GM12801 (cell line): Measurements from ENCODE around the gene ODAD3.

Experiments
- TF ChIP-seq, protein P1 (sequence below): IDR thresholded peaks from one replicate; pipeline ENCODE4 v1.5.1; 2011; ENCODE audit warnings: control low read depth; ENCODE audit not compliant: insufficient read length; ENCODE audit errors: extremely low read depth

Gene ODAD3

DNA sequence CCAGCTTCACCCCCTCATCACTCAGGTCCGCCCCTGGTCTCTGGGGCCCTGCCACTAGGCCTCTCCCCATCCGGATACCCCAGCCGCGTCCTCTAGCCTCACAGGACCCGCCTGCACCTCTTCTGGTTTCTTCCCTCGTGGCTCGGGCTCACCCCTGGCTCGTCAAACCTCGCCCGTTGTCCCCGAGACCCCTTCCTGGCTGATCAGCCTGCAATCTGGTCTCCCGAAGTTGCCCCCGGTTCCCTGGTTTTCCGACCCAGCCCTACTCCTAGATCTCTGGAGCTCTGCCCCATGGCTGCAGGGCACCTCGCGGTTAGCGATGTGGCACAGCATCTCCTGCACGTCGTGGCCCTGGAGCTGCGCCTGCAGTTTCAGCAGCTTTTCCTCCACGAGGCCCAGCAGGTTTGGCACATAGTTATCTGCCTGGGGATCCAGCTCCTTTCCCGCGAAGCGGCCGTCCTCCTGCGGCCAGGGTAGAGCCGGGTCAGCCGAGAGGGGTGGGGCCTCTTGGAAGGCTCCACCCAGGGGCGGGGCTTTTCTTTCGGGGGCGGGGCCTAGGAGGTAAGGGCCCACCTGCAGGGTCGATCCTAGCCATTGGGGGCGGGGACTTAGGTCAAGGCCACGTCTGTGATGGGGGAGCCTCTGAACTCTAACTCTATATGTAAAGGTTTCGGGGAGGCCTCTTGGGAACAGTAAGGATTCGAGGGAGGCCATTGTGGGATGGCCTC, 13.4 kb downstream of the ODAD3 start:
- TF ChIP-seq, protein P1, sequence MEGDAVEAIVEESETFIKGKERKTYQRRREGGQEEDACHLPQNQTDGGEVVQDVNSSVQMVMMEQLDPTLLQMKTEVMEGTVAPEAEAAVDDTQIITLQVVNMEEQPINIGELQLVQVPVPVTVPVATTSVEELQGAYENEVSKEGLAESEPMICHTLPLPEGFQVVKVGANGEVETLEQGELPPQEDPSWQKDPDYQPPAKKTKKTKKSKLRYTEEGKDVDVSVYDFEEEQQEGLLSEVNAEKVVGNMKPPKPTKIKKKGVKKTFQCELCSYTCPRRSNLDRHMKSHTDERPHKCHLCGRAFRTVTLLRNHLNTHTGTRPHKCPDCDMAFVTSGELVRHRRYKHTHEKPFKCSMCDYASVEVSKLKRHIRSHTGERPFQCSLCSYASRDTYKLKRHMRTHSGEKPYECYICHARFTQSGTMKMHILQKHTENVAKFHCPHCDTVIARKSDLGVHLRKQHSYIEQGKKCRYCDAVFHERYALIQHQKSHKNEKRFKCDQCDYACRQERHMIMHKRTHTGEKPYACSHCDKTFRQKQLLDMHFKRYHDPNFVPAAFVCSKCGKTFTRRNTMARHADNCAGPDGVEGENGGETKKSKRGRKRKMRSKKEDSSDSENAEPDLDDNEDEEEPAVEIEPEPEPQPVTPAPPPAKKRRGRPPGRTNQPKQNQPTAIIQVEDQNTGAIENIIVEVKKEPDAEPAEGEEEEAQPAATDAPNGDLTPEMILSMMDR = no peak

DNA sequence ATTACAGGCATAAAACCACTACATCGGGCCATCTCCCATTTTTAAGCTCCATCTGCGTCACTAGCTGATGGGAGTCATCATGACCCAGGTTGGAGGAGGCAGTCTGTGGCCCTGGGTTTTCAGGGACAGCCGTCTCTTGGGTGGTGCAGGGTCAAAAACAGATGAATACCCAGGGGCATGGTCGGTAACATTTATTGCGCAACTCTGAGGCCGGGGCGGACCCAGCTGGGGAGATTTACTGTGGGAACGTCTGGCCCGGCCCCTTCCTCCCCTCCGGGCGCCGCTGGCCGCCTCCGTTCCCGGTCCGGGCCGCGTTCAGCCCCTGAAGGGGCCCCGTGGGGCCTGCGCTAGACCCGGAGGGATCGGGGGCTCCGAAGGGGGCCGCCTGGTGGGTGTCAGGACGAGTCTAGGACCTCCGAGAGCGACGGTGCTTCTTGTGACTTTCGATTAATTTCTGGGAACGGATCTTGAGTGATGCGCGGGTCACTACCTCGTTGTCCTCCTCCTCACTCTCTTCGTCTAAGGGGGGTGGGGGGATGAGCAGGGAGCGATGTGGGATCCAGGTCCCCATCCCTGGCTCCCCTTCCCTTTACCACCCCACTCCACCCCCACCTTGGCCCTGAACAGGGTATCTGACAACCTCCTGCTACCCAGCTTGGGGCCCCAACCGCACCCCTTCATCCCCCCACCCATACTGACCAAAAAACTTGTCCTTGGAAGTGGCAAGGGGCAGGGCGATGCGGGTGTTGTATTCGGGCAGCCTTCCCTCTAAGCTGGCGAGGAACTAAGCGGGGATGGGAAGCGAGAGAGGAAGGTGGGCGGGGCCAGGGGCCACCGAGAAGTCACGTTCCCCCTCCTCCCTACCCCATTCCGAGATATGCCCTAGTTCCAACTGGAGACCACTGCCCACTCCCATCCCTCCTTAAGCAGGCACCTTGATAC, 14.2 kb downstream of the ODAD3 start:
- TF ChIP-seq, protein P1 = no peak

DNA sequence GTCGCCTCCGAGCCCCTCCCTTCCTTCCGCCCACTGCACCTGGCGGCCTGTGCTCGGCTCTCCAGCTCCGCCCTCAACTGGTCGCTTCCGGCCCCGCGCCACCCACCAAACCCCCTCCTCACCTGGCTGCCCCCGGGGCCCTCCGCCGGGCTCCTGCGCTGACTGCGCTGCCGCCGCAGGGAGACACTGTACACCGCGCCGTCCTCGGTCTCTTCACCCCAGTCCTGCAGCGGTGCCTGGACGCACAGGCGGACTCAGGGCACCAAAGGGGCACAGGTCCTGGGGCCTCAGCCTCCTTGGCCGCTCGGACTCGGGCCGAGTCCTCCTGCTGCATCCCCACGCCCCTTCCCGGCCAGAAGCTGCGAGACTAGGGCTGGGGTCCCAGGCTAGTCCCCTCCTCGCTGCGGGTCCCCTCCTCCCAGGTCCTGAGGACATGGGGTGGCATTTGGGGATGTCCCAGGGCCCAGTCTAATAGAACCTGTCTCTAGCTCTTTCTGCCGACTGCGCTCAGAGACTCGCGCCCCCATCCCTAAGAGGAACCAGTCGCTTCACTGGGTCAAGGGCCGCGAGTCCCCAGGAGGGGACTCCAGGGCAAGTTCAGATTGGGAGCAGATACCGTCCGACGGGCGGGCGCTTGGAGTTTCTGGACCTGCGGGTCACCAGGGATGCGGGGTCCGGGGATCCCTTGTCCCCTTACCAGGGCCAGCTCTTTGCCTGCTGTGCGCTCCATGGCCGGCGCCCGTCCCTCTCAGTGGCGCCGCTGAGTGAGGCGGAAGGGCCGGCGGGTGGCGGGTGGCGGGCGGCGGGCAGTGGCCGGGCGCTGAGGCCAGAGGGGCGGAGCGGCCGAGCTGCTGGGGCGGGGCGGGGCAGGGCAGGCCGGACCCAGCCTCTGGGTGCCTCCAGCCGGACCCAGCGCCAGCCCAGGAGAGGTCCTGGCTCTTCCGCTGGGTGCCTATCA, 16.1 kb downstream of the ODAD3 start, which contains the start of gene RGL3:
Gene RGL3, minus strand, starts transcription at position 766 of the 958 bp plus-strand sequence. Its CDS starts 36 bp downstream, at position 730.
- TF ChIP-seq, protein P1 = no peak

DNA sequence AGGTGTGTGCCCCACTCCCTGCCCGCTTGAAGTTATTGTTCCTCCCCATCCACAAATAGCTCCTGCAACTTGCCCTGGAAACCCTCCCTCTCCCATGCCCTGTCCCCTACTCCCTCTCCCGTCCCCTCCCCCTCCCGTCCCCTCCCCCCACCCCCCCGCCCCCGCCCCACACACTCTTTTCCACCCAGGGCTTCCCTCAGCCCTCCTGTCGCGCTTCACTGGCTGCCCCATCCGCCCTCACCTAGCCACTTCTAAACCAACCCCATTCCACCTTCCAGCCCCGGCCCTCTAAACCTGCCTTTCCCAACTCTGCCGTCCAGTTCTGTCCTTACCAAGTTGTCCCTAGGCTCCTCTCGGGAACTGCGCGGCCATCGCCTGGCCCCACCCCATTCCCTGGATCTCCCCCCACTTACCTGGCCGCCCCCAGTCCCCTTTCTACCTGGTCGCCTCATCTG, 16.8 kb downstream of the ODAD3 start:
- TF ChIP-seq, protein P1 = no peak

DNA sequence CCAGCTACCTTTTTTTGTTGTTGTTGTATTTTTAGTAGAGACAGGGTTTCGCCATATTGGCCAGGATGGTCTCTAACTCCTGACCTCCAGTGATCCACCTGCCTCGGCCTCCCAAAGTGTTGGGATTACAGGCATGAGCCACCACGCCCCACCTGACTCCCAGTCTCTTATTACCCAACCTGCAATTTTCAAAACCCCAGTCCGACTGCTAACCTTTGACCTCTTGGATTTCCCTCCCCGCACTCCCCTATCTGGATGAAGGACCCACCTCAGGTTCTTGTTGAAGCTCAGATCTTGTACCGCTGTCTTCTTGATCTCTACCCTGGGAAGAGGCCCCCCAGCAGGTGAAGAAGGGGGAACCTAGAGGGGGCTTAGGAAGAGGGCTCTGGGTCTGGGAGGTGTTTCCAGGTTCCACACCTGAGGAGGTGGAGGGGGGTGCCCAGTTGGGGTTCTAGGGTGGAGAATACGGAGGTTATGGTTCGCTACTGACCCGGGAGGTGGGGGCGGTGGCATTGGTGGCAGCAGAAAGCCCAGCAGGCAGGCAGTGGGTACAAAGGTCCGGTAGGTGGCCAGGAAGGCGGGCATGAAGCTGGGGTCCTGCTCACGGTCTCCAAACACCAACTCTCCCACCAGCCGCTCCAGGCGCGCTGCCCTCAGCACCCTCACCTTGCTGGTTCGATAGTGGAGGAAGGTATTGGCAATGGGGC, 18.4 kb downstream of the ODAD3 start:
- TF ChIP-seq, protein P1 = no peak

DNA sequence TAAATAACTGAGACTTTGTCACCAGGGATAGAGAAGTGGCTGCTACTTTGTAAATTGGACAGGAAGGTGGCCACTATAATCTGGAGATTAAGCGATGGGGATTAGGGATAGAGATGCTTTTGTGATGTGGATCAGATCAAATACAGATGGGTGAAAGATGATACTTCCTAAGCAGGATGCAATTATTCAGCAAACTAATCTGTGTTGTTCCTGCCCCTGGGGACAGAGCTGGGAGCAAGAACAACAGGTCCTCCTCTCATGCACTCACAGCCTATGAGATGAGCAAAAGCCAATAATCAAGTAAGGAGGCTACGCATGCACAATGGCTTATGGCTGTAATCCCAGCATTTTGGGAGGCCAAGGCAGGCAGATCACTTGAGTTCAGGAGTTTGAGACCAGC, 20.4 kb downstream of the ODAD3 start:
- TF ChIP-seq, protein P1 = no peak
